ENCODE data around the gene TFEB.

Gene TFEB

DNA sequence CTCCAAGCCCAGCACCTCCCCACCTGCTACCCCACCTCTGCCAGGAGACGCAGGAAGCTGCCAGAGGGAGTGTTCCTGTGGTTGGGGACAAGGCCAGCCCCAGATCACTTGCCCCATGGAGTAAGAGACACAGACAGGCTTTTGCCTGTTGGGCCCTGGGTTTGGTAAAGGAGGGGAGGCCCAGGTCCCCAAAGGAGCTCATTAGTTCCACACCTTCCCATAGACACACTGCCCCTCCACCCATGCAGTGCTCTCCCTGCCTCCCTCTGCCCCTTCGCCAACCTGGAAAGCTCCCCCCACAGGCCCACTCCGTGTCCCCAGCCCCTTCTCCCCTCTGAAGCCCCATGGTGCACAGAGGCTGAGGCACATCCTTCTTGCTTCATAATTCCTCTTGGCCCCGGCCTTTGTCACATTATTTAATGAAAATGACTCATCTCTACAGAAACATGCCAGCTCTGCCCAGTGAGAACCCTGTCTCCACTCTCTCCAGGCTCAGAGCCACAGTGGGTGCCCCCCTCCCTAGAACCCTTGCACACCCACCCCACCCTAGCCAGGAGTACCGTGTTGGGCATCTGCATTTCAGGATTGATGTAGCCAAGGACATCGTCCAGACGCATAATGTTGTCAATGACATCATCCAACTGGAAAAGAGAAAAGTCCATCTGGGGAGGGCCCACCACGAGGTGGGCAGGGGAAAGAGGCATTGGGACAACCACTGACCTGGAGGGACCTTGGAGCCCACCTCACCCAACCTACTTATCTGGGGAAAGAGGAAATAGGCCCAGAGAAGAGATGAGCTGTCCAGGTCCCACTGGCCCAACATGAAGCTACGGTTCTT, 46.0 kb downstream of the TFEB start:
- Histone ChIP-seq H3K9me3 (replicated peaks; ENCODE audit: low read length) (no peaks in the 10 kb centered on the region), H3K4me1 (ENCODE audit: control insufficient read depth, insufficient read depth, low read length) (peaks cover 8% of the 10 kb centered on the region), H3K27me3 (ENCODE audit: control insufficient read depth, insufficient read depth, low read length) (peaks cover 5% of the 10 kb centered on the region), H3K4me2 (ENCODE audit: low read length) (no peak overlapping the region), H3K4me3 (ENCODE audit: low read length) (no peak overlapping the region), H3K9ac (ENCODE audit: low read depth, low read length) (no peak overlapping the region), H3K36me3 (ENCODE audit: insufficient read depth, low read length) (no peaks in the 10 kb centered on the region)

DNA sequence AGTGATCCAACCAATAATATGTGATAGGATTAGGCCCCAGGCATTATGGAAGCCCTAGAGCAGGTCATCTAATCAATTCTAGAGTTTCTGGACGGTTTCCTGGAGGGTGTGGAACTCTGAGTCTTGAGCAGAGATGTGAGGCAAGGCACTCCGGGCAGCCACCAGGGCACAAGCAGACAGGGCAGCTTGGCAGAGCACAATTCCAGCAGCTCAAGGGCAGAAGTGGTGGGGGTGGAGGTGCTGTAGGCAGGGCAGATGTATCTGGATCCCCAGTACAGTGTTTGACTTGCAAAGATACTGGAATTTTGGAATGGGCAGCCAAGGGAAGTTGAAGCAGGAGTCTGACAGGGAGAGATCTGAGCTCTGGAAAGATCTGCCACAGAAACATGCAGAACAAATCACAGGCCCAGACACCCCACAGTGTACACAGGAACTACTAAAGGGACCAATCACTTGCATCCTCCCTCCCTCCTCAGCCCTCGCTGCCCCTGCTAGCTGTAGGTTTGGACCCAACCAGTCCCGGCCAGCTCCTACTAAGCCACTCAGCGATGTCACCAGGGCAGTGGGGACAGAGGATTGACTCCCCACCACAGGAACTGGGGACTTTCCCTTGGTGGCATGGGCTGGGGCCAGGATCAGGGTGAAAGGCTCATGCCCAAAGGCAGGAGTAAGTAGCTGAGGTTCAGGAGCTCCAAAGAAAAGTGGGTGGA, 47.0 kb downstream of the TFEB start:
- no peak overlapping the region for H3K9ac ChIP-seq (ENCODE audit: low read depth, low read length)
- H3K9me3 ChIP-seq (replicated peaks; ENCODE audit: low read length) = no peaks in the 10 kb centered on the region
- no peak overlapping the region for H3K4me3 ChIP-seq (ENCODE audit: low read length)
- no peaks in the 10 kb centered on the region for H3K27me3 ChIP-seq (ENCODE audit: control insufficient read depth, insufficient read depth, low read length)
- H3K4me1 ChIP-seq (ENCODE audit: control insufficient read depth, insufficient read depth, low read length) = peaks cover 12% of the 10 kb centered on the region
- H3K36me3 ChIP-seq (ENCODE audit: insufficient read depth, low read length) = no peaks in the 10 kb centered on the region
- no peak overlapping the region for H3K4me2 ChIP-seq (ENCODE audit: low read length)

GRCh38 chr6:41687501-41688175, 47.8 kb downstream of the TFEB start:
- no peaks in the 10 kb centered on the region for H3K36me3 ChIP-seq (ENCODE audit: insufficient read depth, low read length)

GRCh38 chr6:41685641-41686380, 49.6 kb downstream of the TFEB start:
- Histone ChIP-seq H3K4me3 (ENCODE audit: low read length) (no peak overlapping the region), H3K4me1 (ENCODE audit: control insufficient read depth, insufficient read depth, low read length) (peaks cover 18% of the 10 kb centered on the region), H3K27me3 (ENCODE audit: control insufficient read depth, insufficient read depth, low read length) (no peaks in the 10 kb centered on the region), H3K36me3 (ENCODE audit: insufficient read depth, low read length) (no peaks in the 10 kb centered on the region), H3K9ac (ENCODE audit: low read depth, low read length) (no peak overlapping the region), H3K9me3 (replicated peaks; ENCODE audit: low read length) (no peaks in the 10 kb centered on the region), H3K4me2 (ENCODE audit: low read length) (no peak overlapping the region)

More at GRCh38 chr6:41687501-41688175, 47.8 kb downstream of the TFEB start:
- H3K4me2 ChIP-seq (ENCODE audit: low read length) = no peak overlapping the region
- no peaks in the 10 kb centered on the region for H3K27me3 ChIP-seq (ENCODE audit: control insufficient read depth, insufficient read depth, low read length)
- no peak overlapping the region for H3K9ac ChIP-seq (ENCODE audit: low read depth, low read length)
- H3K9me3 ChIP-seq (replicated peaks; ENCODE audit: low read length) = no peaks in the 10 kb centered on the region
- H3K4me1 ChIP-seq (ENCODE audit: control insufficient read depth, insufficient read depth, low read length) = peaks cover 14% of the 10 kb centered on the region
- H3K4me3 ChIP-seq (ENCODE audit: low read length) = no peak overlapping the region

DNA sequence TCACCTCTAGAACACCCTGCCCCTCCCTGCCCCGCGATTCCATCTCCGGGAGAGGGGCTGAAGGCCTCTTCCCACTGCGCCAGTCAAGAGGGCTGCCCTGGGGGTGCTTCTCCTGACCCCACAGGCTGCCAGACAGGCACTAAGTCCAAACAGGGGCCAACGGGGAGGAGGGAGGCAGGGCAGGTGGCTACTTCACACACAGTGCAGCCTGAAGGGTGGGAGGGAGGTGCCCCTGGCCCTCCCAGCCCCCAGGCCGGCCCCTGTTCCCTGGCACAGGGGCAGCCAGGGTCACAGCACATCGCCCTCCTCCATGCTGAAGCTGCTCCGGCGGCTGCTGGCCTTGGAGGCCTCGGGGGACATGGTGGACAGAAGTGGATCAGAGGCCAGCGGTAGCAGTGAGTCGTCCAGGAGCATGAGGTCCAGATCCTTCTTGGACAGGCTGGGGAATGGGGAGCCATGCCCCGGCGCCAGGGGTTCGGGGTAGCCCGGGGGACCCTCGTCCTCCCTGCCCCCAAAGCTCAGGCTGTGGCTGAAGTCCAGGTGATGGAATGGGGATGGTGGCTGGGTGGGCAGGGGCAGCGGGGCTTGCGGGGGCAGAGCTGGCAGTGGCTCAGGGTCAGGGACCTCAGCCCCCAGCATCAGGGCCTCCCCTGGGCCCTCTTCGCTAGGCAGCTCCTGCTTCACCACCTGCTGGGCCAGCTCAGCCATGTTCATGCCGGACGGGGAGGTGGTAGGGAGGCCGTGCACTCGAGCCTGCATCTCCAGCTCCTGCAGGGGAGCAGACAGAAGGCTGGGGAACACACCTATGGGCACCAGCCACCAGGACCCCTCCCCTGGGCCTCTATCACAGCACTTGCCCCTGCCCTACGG, 50.9 kb downstream of the TFEB start:
- H3K4me3 ChIP-seq (ENCODE audit: low read length) = no peak overlapping the region
- no peaks in the 10 kb centered on the region for H3K36me3 ChIP-seq (ENCODE audit: insufficient read depth, low read length)
- H3K27me3 ChIP-seq (ENCODE audit: control insufficient read depth, insufficient read depth, low read length) = no peaks in the 10 kb centered on the region
- H3K4me2 ChIP-seq (ENCODE audit: low read length) = no peak overlapping the region
- no peak overlapping the region for H3K9ac ChIP-seq (ENCODE audit: low read depth, low read length)
- no peaks in the 10 kb centered on the region for H3K9me3 ChIP-seq (replicated peaks; ENCODE audit: low read length)
- peaks cover 16% of the 10 kb centered on the region for H3K4me1 ChIP-seq (ENCODE audit: control insufficient read depth, insufficient read depth, low read length)

- H3K9ac ChIP-seq (ENCODE audit: low read depth, low read length) = peak overlapping the region; percentile 68
- H3K9me3 ChIP-seq (replicated peaks; ENCODE audit: low read length) = no peaks in the 10 kb centered on the region
- H3K27me3 ChIP-seq (ENCODE audit: control insufficient read depth, insufficient read depth, low read length) = no peaks in the 10 kb centered on the region
- H3K4me2 ChIP-seq (ENCODE audit: low read length) = peak overlapping the region; percentile 80
- H3K4me1 ChIP-seq (ENCODE audit: control insufficient read depth, insufficient read depth, low read length) = peaks cover 10% of the 10 kb centered on the region
- H3K4me3 ChIP-seq (ENCODE audit: low read length) = peak overlapping the region; percentile 54
- no peaks in the 10 kb centered on the region for H3K36me3 ChIP-seq (ENCODE audit: insufficient read depth, low read length)
These were observed 51.7 kb downstream of the TFEB start for GRCh38 chr6:41683523-41684310.

DNA sequence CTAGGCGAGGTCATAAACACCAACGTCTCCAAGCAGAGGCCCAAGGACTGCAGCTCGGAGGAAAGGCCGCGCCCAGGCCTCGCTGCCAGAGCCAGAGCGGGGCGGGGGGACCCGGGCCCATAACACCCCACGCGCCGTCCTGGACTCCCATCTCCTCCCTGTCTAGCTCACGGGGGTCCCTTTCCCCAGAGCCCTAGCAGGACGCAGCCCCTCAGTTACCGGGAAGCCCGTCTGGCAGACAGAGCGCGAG, 52.2 kb downstream of the TFEB start:
- H3K9me3 ChIP-seq (replicated peaks; ENCODE audit: low read length) = no peaks in the 10 kb centered on the region
- no peaks in the 10 kb centered on the region for H3K27me3 ChIP-seq (ENCODE audit: control insufficient read depth, insufficient read depth, low read length)
- no peaks in the 10 kb centered on the region for H3K36me3 ChIP-seq (ENCODE audit: insufficient read depth, low read length)
- H3K4me1 ChIP-seq (ENCODE audit: control insufficient read depth, insufficient read depth, low read length) = peaks cover 10% of the 10 kb centered on the region
- H3K4me3 ChIP-seq (ENCODE audit: low read length) = peak overlapping the region; percentile 54
- peak overlapping the region; percentile 80 for H3K4me2 ChIP-seq (ENCODE audit: low read length)
- peak overlapping the region; percentile 68 for H3K9ac ChIP-seq (ENCODE audit: low read depth, low read length)

DNA sequence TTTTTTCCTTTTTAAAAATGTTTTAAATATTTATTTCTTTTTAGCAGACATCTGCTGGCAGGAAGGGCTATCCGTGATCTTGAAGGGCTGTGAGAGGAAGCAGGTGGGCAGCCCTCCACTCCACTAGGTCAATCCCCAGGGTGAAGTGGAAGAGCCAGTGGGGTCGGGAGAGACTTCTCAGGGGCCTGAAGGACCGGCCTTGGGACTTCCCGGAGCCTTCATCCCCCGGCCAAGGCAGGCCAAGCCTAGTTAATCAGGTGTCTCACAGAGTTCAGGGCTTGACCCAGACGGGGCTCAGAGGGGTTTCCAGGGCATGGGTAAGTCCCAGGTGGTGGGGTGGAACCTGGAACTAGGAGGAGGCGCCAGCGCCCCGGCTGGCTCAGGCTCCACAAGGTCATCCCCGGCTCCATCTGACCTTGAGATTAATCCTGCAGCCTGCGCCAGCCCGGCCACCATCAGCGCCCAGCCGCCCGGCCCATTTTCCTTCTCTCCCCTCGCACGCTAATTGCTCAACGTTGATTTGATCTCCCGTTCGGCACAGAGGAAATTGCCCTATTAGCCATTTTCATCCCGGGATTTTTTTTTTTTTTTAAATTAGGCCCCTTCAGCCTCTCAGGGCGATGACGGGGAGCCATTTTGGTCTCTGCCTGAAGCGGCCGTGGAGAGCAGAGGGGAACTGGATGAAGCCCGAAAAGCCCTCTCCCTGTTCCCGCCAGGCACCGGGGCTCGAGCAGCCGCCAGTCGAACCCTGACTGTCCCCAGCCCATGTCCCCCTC, 52.7 kb downstream of the TFEB start:
- peaks cover 10% of the 10 kb centered on the region for H3K4me1 ChIP-seq (ENCODE audit: control insufficient read depth, insufficient read depth, low read length)
- H3K9me3 ChIP-seq (replicated peaks; ENCODE audit: low read length) = no peaks in the 10 kb centered on the region
- no peaks in the 10 kb centered on the region for H3K36me3 ChIP-seq (ENCODE audit: insufficient read depth, low read length)
- peak overlapping the region; percentile 80 for H3K4me2 ChIP-seq (ENCODE audit: low read length)
- no peaks in the 10 kb centered on the region for H3K27me3 ChIP-seq (ENCODE audit: control insufficient read depth, insufficient read depth, low read length)
- H3K4me3 ChIP-seq (ENCODE audit: low read length) = no peak overlapping the region
- H3K9ac ChIP-seq (ENCODE audit: low read depth, low read length) = peak overlapping the region; percentile 68

DNA sequence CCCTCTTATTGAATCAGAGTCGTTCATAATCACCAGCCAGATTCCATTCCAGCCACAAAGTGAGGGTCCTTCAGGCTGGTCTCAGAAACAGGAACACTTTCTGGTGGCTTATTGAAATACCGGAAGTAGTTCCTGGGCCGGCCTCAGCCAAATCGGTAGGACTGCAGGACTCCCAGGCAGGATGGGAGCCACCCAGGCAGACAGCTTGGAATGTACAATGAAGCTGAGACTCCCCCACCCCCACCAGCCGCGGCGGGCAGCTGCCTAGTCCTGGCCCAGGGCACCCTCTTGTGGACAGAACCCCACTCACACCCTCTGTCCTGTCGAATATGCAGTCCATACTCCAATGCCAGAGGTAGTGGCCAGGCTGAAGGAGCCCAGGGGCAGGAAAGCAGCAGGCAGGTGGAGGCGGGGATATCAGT, 53.3 kb downstream of the TFEB start:
- no peaks in the 10 kb centered on the region for H3K9me3 ChIP-seq (replicated peaks; ENCODE audit: low read length)
- no peak overlapping the region for H3K9ac ChIP-seq (ENCODE audit: low read depth, low read length)
- peaks cover 10% of the 10 kb centered on the region for H3K4me1 ChIP-seq (ENCODE audit: control insufficient read depth, insufficient read depth, low read length)
- no peaks in the 10 kb centered on the region for H3K36me3 ChIP-seq (ENCODE audit: insufficient read depth, low read length)
- no peaks in the 10 kb centered on the region for H3K27me3 ChIP-seq (ENCODE audit: control insufficient read depth, insufficient read depth, low read length)
- H3K4me2 ChIP-seq (ENCODE audit: low read length) = peak overlapping the region; percentile 29
- H3K4me3 ChIP-seq (ENCODE audit: low read length) = no peak overlapping the region
